Dendritic cell treated with granulocyte-macrophage colony-stimulating factor and Interleukin-4, amounts not matched to agents 40 ng/mL and 50 ng/mL, for 4 days (primary cell): ENCODE results near the gene TMIGD1.

Experiments used
- H3K27ac Mint-ChIP-seq: one replicate; pipeline ENCODE4 v1.8.0; 2022; ENCODE audit warnings: mild to moderate bottlenecking, mixed read lengths
- H3K27me3 Mint-ChIP-seq: one replicate; pipeline ENCODE4 v1.8.0; 2022; ENCODE audit warnings: mild to moderate bottlenecking, mixed read lengths
- H3K36me3 Mint-ChIP-seq: one replicate; pipeline ENCODE4 v1.8.0; 2022; ENCODE audit warnings: low read depth, mixed read lengths
- H3K4me1 Mint-ChIP-seq: one replicate; pipeline ENCODE4 v1.8.0; 2022; ENCODE audit warnings: low read depth, mixed read lengths
- H3K4me3 Mint-ChIP-seq: one replicate; pipeline ENCODE4 v1.8.0; 2022; ENCODE audit warnings: mild to moderate bottlenecking, moderate library complexity, mixed read lengths
- H3K9me3 Mint-ChIP-seq: one replicate; pipeline ENCODE4 v1.8.0; 2022; ENCODE audit warnings: mixed read lengths
- intact Hi-C: fragments of 100-400 bp; cut with micrococcal nuclease; formaldehyde crosslinking; loops from one replicate; pipeline ENCODE4 v1.15.0; 2022

Gene TMIGD1

GRCh38 chr17:30326809-30327208 is 7.0 kb downstream of the TMIGD1 start:
- Mint-ChIP-seq H3K27ac (no peak overlapping the region), H3K27me3 (peaks cover 3% of the 10 kb centered on the region), H3K4me3 (no peak overlapping the region), H3K4me1 (peaks cover 15% of the 10 kb centered on the region), H3K36me3 (no peaks in the 10 kb centered on the region), H3K9me3 (no peaks in the 10 kb centered on the region)
- intact Hi-C loops, result no loop called here

GRCh38 chr17:30324723-30325122 is 9.1 kb downstream of the TMIGD1 start:
- H3K4me1 Mint-ChIP-seq, result peaks cover 14% of the 10 kb centered on the region
- H3K27me3 Mint-ChIP-seq, result peaks cover 2% of the 10 kb centered on the region
- H3K4me3 Mint-ChIP-seq, result no peak overlapping the region
- H3K27ac Mint-ChIP-seq, result no peak overlapping the region
- H3K36me3 Mint-ChIP-seq, result no peaks in the 10 kb centered on the region
- intact Hi-C loops, result no loop called here
- no peaks in the 10 kb centered on the region for H3K9me3 Mint-ChIP-seq

GRCh38 chr17:30323895-30324319 is 9.9 kb downstream of the TMIGD1 start:
- H3K9me3 Mint-ChIP-seq, result no peaks in the 10 kb centered on the region
- intact Hi-C loops, result no loop called here
- H3K27ac Mint-ChIP-seq, result no peak overlapping the region
- peaks cover 14% of the 10 kb centered on the region for H3K4me1 Mint-ChIP-seq
- no peak overlapping the region for H3K4me3 Mint-ChIP-seq
- H3K27me3 Mint-ChIP-seq, result no peaks in the 10 kb centered on the region
- no peaks in the 10 kb centered on the region for H3K36me3 Mint-ChIP-seq

GRCh38 chr17:30323262-30323894 is 10.5 kb downstream of the TMIGD1 start:
- Mint-ChIP-seq H3K4me1 (peaks cover 14% of the 10 kb centered on the region), H3K4me3 (no peak overlapping the region), H3K36me3 (no peaks in the 10 kb centered on the region), H3K27ac (no peak overlapping the region), H3K27me3 (no peaks in the 10 kb centered on the region), H3K9me3 (no peaks in the 10 kb centered on the region)
- intact Hi-C loops, result no loop called here

- no peaks in the 10 kb centered on the region for H3K36me3 Mint-ChIP-seq
- intact Hi-C loops, result no loop called here
- H3K27me3 Mint-ChIP-seq, result no peaks in the 10 kb centered on the region
- H3K9me3 Mint-ChIP-seq, result no peaks in the 10 kb centered on the region
- H3K4me1 Mint-ChIP-seq, result peaks cover 23% of the 10 kb centered on the region
- H3K27ac Mint-ChIP-seq, result no peak overlapping the region
- no peak overlapping the region for H3K4me3 Mint-ChIP-seq
These were observed 12.5 kb downstream of the TMIGD1 start for GRCh38 chr17:30321314-30321713.

- intact Hi-C loops, result no loop called here
- Mint-ChIP-seq H3K36me3 (no peaks in the 10 kb centered on the region), H3K27me3 (no peaks in the 10 kb centered on the region), H3K4me1 (peaks cover 13% of the 10 kb centered on the region), H3K9me3 (no peaks in the 10 kb centered on the region), H3K27ac (no peak overlapping the region), H3K4me3 (no peak overlapping the region)
These were observed 15.7 kb downstream of the TMIGD1 start for GRCh38 chr17:30318155-30318554.

GRCh38 chr17:30316736-30317135 is 17.1 kb downstream of the TMIGD1 start:
- no peak overlapping the region for H3K27ac Mint-ChIP-seq
- no peak overlapping the region for H3K4me3 Mint-ChIP-seq
- H3K9me3 Mint-ChIP-seq, result no peaks in the 10 kb centered on the region
- no peaks in the 10 kb centered on the region for H3K36me3 Mint-ChIP-seq
- H3K4me1 Mint-ChIP-seq, result peaks cover 9% of the 10 kb centered on the region
- no peaks in the 10 kb centered on the region for H3K27me3 Mint-ChIP-seq
- intact Hi-C loops, result no loop called here

- intact Hi-C loops, result no loop called here
- no peak overlapping the region for H3K4me3 Mint-ChIP-seq
- no peaks in the 10 kb centered on the region for H3K27me3 Mint-ChIP-seq
- H3K9me3 Mint-ChIP-seq, result no peaks in the 10 kb centered on the region
- peaks cover 9% of the 10 kb centered on the region for H3K4me1 Mint-ChIP-seq
- no peak overlapping the region for H3K27ac Mint-ChIP-seq
- no peaks in the 10 kb centered on the region for H3K36me3 Mint-ChIP-seq
These were observed 18.8 kb downstream of the TMIGD1 start for GRCh38 chr17:30315106-30315505.

GRCh38 chr17:30314474-30314873 is 19.4 kb downstream of the TMIGD1 start:
- Mint-ChIP-seq H3K27ac (no peak overlapping the region), H3K4me1 (peaks cover 9% of the 10 kb centered on the region), H3K36me3 (no peaks in the 10 kb centered on the region), H3K4me3 (no peak overlapping the region), H3K27me3 (no peaks in the 10 kb centered on the region), H3K9me3 (no peaks in the 10 kb centered on the region)
- intact Hi-C loops, result no loop called here

GRCh38 chr17:30312226-30312625 is 21.6 kb downstream of the TMIGD1 start:
- no peaks in the 10 kb centered on the region for H3K27me3 Mint-ChIP-seq
- peaks cover 9% of the 10 kb centered on the region for H3K4me1 Mint-ChIP-seq

GRCh38 chr17:30310562-30310961 is 23.3 kb downstream of the TMIGD1 start:
- H3K27ac Mint-ChIP-seq, result no peak overlapping the region
- intact Hi-C loops, result no loop called here
- no peaks in the 10 kb centered on the region for H3K27me3 Mint-ChIP-seq
- no peaks in the 10 kb centered on the region for H3K4me1 Mint-ChIP-seq
- no peak overlapping the region for H3K4me3 Mint-ChIP-seq
- no peaks in the 10 kb centered on the region for H3K9me3 Mint-ChIP-seq
- H3K36me3 Mint-ChIP-seq, result no peaks in the 10 kb centered on the region

More at GRCh38 chr17:30312226-30312625, 21.6 kb downstream of the TMIGD1 start:
- no peak overlapping the region for H3K27ac Mint-ChIP-seq
- no peak overlapping the region for H3K4me3 Mint-ChIP-seq
- no peaks in the 10 kb centered on the region for H3K36me3 Mint-ChIP-seq
- intact Hi-C loops, result no loop called here
- no peaks in the 10 kb centered on the region for H3K9me3 Mint-ChIP-seq

- no peaks in the 10 kb centered on the region for H3K4me1 Mint-ChIP-seq
- H3K4me3 Mint-ChIP-seq, result no peak overlapping the region
- H3K27me3 Mint-ChIP-seq, result no peaks in the 10 kb centered on the region
- intact Hi-C loops, result no loop called here
- H3K36me3 Mint-ChIP-seq, result no peaks in the 10 kb centered on the region
- no peaks in the 10 kb centered on the region for H3K9me3 Mint-ChIP-seq
- H3K27ac Mint-ChIP-seq, result no peak overlapping the region
These were observed 24.3 kb downstream of the TMIGD1 start for GRCh38 chr17:30309591-30309990.

GRCh38 chr17:30308406-30308805 is 25.5 kb downstream of the TMIGD1 start:
- H3K4me1 Mint-ChIP-seq, result no peaks in the 10 kb centered on the region
- no peaks in the 10 kb centered on the region for H3K36me3 Mint-ChIP-seq
- intact Hi-C loops, result no loop called here
- no peaks in the 10 kb centered on the region for H3K27me3 Mint-ChIP-seq
- no peaks in the 10 kb centered on the region for H3K9me3 Mint-ChIP-seq
- no peak overlapping the region for H3K27ac Mint-ChIP-seq
- no peak overlapping the region for H3K4me3 Mint-ChIP-seq

- Mint-ChIP-seq H3K9me3 (no peaks in the 10 kb centered on the region), H3K27ac (no peak overlapping the region), H3K4me1 (peaks cover 9% of the 10 kb centered on the region), H3K36me3 (no peaks in the 10 kb centered on the region), H3K27me3 (no peaks in the 10 kb centered on the region), H3K4me3 (no peak overlapping the region)
- intact Hi-C loops, result no loop called here
These were observed 29.1 kb downstream of the TMIGD1 start for GRCh38 chr17:30304778-30305177.

GRCh38 chr17:30302241-30302640 is 31.6 kb downstream of the TMIGD1 start:
- Mint-ChIP-seq H3K9me3 (no peaks in the 10 kb centered on the region), H3K27ac (no peak overlapping the region), H3K4me3 (no peak overlapping the region), H3K36me3 (no peaks in the 10 kb centered on the region), H3K4me1 (peaks cover 11% of the 10 kb centered on the region), H3K27me3 (no peaks in the 10 kb centered on the region)
- intact Hi-C loops, result no loop called here
